ENCODE data around the gene SHISA7.

DNA sequence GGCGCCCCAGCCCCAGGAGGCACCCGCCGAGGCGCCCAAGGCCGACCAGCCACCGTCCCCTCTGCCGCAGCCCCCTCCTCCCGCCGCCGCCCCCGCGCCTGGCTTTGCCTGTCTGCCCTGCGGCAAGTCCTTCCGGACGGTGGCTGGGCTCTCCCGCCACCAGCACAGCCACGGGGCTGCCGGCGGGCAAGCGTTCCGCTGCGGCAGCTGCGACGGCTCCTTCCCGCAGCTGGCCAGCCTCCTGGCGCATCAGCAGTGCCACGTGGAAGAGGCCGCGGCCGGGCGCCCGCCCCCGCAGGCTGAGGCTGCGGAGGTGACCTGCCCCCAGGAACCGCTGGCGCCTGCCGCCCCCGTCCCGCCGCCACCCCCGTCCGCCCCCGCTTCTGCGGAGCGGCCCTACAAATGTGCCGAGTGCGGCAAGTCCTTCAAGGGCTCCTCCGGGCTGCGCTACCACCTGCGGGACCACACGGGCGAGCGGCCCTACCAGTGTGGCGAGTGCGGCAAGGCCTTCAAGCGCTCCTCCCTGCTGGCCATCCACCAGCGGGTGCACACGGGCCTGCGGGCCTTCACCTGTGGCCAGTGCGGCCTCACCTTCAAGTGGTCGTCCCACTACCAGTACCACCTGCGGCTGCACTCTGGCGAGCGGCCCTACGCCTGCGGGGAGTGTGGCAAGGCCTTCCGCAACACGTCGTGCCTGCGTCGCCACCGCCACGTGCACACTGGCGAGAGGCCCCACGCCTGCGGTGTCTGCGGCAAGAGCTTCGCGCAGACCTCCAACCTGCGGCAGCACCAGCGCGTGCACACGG lies 39.3 kb upstream of the SHISA7 start:
- TF ChIP-seq, protein P1, sequence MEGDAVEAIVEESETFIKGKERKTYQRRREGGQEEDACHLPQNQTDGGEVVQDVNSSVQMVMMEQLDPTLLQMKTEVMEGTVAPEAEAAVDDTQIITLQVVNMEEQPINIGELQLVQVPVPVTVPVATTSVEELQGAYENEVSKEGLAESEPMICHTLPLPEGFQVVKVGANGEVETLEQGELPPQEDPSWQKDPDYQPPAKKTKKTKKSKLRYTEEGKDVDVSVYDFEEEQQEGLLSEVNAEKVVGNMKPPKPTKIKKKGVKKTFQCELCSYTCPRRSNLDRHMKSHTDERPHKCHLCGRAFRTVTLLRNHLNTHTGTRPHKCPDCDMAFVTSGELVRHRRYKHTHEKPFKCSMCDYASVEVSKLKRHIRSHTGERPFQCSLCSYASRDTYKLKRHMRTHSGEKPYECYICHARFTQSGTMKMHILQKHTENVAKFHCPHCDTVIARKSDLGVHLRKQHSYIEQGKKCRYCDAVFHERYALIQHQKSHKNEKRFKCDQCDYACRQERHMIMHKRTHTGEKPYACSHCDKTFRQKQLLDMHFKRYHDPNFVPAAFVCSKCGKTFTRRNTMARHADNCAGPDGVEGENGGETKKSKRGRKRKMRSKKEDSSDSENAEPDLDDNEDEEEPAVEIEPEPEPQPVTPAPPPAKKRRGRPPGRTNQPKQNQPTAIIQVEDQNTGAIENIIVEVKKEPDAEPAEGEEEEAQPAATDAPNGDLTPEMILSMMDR (IDR thresholded peaks at IDR 0.05; ENCODE audit: low read depth, low read length, missing input control), result no peak
- TF ChIP-seq SP1 (IDR thresholded peaks at IDR 0.05) (no peak), JUND (IDR thresholded peaks at IDR 0.05) (no peak), RXRA (IDR thresholded peaks at IDR 0.05) (no peak), TAF1 (conservative IDR thresholded peaks at IDR 0.05) (no peak), HNF4G (IDR thresholded peaks at IDR 0.05) (no peak), RAD21 (IDR thresholded peaks at IDR 0.05) (no peak), YY1 (IDR thresholded peaks at IDR 0.05) (no peak)
- TF ChIP-seq, protein P2, sequence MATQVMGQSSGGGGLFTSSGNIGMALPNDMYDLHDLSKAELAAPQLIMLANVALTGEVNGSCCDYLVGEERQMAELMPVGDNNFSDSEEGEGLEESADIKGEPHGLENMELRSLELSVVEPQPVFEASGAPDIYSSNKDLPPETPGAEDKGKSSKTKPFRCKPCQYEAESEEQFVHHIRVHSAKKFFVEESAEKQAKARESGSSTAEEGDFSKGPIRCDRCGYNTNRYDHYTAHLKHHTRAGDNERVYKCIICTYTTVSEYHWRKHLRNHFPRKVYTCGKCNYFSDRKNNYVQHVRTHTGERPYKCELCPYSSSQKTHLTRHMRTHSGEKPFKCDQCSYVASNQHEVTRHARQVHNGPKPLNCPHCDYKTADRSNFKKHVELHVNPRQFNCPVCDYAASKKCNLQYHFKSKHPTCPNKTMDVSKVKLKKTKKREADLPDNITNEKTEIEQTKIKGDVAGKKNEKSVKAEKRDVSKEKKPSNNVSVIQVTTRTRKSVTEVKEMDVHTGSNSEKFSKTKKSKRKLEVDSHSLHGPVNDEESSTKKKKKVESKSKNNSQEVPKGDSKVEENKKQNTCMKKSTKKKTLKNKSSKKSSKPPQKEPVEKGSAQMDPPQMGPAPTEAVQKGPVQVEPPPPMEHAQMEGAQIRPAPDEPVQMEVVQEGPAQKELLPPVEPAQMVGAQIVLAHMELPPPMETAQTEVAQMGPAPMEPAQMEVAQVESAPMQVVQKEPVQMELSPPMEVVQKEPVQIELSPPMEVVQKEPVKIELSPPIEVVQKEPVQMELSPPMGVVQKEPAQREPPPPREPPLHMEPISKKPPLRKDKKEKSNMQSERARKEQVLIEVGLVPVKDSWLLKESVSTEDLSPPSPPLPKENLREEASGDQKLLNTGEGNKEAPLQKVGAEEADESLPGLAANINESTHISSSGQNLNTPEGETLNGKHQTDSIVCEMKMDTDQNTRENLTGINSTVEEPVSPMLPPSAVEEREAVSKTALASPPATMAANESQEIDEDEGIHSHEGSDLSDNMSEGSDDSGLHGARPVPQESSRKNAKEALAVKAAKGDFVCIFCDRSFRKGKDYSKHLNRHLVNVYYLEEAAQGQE (IDR thresholded peaks at IDR 0.05), result no peak
- TF ChIP-seq, protein P3, sequence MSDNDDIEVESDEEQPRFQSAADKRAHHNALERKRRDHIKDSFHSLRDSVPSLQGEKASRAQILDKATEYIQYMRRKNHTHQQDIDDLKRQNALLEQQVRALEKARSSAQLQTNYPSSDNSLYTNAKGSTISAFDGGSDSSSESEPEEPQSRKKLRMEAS (IDR thresholded peaks at IDR 0.05), result no peak
